PC-3 (cell line): ENCODE results near the gene CXorf51B. TPM values are rescaled to one million over a fixed set of nuclear protein-coding genes. Genes with fewer than 3 reads are reported as not detected.

Experiments used
- total RNA-seq: library from RNA; depleted of rRNA; stranded (reverse); fragments of >200 nt; gene quantifications from 2 replicates; pipeline ENCODE4 v1.2.3, GENCODE V29; 2014; rRNA removed

The CXorf51B gene
- total RNA-seq, 1 experiment from 2014 or later, result not detected

Other genes starting within 250 kb of the CXorf51B start
- gene CXorf51A, start 5.0 kb downstream of the CXorf51B start, total RNA-seq, result not detected in 2 replicates